ENCODE results near the gene ALDH4A1. TPM values are rescaled to one million over a fixed set of nuclear protein-coding genes. Genes with fewer than 3 reads are reported as not detected.

The ALDH4A1 gene
- polyA plus RNA-seq, result 10 to 100 TPM in 2 of 3 donors, 1 to 10 TPM in 1; 5.1 to 45.6 (median 39.9) TPM

GRCh38 chr1:18902523-18903290 is at the start of gene ALDH4A1:
ALDH4A1 (minus strand) TSS chr1:18902555; CDS start chr1:18902523, 32 bp downstream.
- WGBS, 3 donors, result 0% methylated on average over 55 of the region's 55 CpGs
- no peak within 1 kb of the TSS for H3K27ac ChIP-seq (ENCODE audit: low read depth, low read length)

- 38 to 45% (median 43%) methylated on average over 8 of the region's 8 CpGs for WGBS, 3 donors
- no peak overlapping the region for H3K27ac ChIP-seq (ENCODE audit: low read depth, low read length)
These were observed 49.5 kb upstream of the ALDH4A1 start for GRCh38 chr1:18951818-18952391.

- WGBS, 3 donors, result 54 to 74% (median 57%) methylated on average over 9 of the region's 9 CpGs
- no peak overlapping the region for H3K27ac ChIP-seq (ENCODE audit: low read depth, low read length)
These were observed 49.1 kb upstream of the ALDH4A1 start for GRCh38 chr1:18951416-18951815.

GRCh38 chr1:18950401-18951026 is 48.2 kb upstream of the ALDH4A1 start:
- peak overlapping the region; percentile 1 for H3K27ac ChIP-seq (ENCODE audit: low read depth, low read length)
- 27 to 57% (median 28%) methylated on average over 19 of the region's 19 CpGs for WGBS, 3 donors

GRCh38 chr1:18949686-18950400 is 47.5 kb upstream of the ALDH4A1 start:
- 8 to 41% (median 15%) methylated on average over 22 of the region's 22 CpGs for WGBS, 3 donors
- peak overlapping the region; percentile 1 for H3K27ac ChIP-seq (ENCODE audit: low read depth, low read length)

GRCh38 chr1:18948913-18949685 is 46.7 kb upstream of the ALDH4A1 start:
- 34 to 47% (median 44%) methylated on average over 23 of the region's 23 CpGs for WGBS, 3 donors
- H3K27ac ChIP-seq (ENCODE audit: low read depth, low read length), result no peak overlapping the region

GRCh38 chr1:18948048-18948912 is 45.9 kb upstream of the ALDH4A1 start:
- WGBS, 3 donors, result 56 to 60% (median 56%) methylated on average over 15 of the region's 15 CpGs

GRCh38 chr1:18947570-18947969 is 45.2 kb upstream of the ALDH4A1 start:
- 64 to 87% (median 86%) methylated on average over 9 of the region's 9 CpGs for WGBS, 3 donors
- no peak overlapping the region for H3K27ac ChIP-seq (ENCODE audit: low read depth, low read length)

More at GRCh38 chr1:18948048-18948912, 45.9 kb upstream of the ALDH4A1 start:
- no peak overlapping the region for H3K27ac ChIP-seq (ENCODE audit: low read depth, low read length)

GRCh38 chr1:18946550-18947381 is 44.4 kb upstream of the ALDH4A1 start:
- H3K27ac ChIP-seq (ENCODE audit: low read depth, low read length), result no peak overlapping the region
- WGBS, 3 donors, result 73 to 81% (median 79%) methylated on average over 15 of the region's 15 CpGs

- H3K27ac ChIP-seq (ENCODE audit: low read depth, low read length), result no peak overlapping the region
- WGBS, 3 donors, result 56 to 65% (median 57%) methylated on average over 14 of the region's 14 CpGs
These were observed 43.1 kb upstream of the ALDH4A1 start for GRCh38 chr1:18945401-18945849.

GRCh38 chr1:18944810-18945209 is 42.5 kb upstream of the ALDH4A1 start:
- 40 to 83% (median 68%) methylated on average over 1 to 2 of the region's 2 CpGs for WGBS, 3 donors
- no peak overlapping the region for H3K27ac ChIP-seq (ENCODE audit: low read depth, low read length)

- no peak overlapping the region for H3K27ac ChIP-seq (ENCODE audit: low read depth, low read length)
- WGBS, 3 donors, result 92 to 94% (median 93%) methylated on average over 9 of the region's 9 CpGs
These were observed 41.7 kb upstream of the ALDH4A1 start for GRCh38 chr1:18943914-18944572.

- WGBS, 3 donors, result 92 to 99% (median 96%) methylated on average over 4 of the region's 4 CpGs
- no peak overlapping the region for H3K27ac ChIP-seq (ENCODE audit: low read depth, low read length)
These were observed 40.8 kb upstream of the ALDH4A1 start for GRCh38 chr1:18943162-18943561.

- 77 to 84% (median 78%) methylated on average over 4 of the region's 4 CpGs for WGBS, 3 donors
- no peak overlapping the region for H3K27ac ChIP-seq (ENCODE audit: low read depth, low read length)
These were observed 40.0 kb upstream of the ALDH4A1 start for GRCh38 chr1:18942340-18942739.

- no peak overlapping the region for H3K27ac ChIP-seq (ENCODE audit: low read depth, low read length)
- WGBS, 3 donors, result 60 to 73% (median 65%) methylated on average over 18 of the region's 18 CpGs
These were observed 39.1 kb upstream of the ALDH4A1 start for GRCh38 chr1:18941221-18942141.
